Choroid plexus epithelial cell (primary cell): Measurements from ENCODE around the gene C16orf96.
A peak's percentile ranks its signal among the peaks of the same experiment; 100 is the strongest.

ENCODE experiments used
- DNase-seq: peaks from one replicate; pipeline ENCODE4 v3.0.0-alpha.2; 2010; ENCODE audit warnings: low read depth
- H3K4me3 ChIP-seq: 2 replicates; pipeline ENCODE4 v1.5.1; 2011; ENCODE audit warnings: low read depth, mild to moderate bottlenecking, control low read depth, low read length, moderate library complexity
- TF ChIP-seq, protein P1 (sequence below): conservative IDR thresholded peaks from 2 replicates; pipeline ENCODE4 v1.5.1; 2011; ENCODE audit warnings: low read depth, mild to moderate bottlenecking, control low read depth, inconsistent platforms, low read length, moderate library complexity

C16orf96 gene

DNA sequence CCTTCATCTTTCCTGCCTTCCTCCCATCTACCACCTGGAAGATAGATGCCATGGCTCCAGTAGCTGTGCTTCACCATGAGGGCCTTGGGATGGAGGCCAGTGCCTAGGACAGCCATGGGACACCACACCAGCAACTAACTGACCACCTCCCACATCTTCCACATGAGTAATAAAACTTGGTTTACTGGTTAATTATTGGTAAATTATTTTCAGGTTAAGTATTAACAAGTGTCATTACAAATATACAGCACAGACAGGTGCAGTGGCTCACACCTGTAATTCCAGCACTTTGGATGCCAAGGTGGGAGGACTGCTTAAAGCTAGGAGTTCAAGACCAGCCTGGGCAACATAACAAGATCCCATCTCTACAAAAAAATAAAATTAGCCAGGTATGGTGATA is 31.6 kb upstream of the C16orf96 start:
- no peak for DNase-seq
- H3K4me3 ChIP-seq: no peak overlapping the region
- TF ChIP-seq, protein P1, sequence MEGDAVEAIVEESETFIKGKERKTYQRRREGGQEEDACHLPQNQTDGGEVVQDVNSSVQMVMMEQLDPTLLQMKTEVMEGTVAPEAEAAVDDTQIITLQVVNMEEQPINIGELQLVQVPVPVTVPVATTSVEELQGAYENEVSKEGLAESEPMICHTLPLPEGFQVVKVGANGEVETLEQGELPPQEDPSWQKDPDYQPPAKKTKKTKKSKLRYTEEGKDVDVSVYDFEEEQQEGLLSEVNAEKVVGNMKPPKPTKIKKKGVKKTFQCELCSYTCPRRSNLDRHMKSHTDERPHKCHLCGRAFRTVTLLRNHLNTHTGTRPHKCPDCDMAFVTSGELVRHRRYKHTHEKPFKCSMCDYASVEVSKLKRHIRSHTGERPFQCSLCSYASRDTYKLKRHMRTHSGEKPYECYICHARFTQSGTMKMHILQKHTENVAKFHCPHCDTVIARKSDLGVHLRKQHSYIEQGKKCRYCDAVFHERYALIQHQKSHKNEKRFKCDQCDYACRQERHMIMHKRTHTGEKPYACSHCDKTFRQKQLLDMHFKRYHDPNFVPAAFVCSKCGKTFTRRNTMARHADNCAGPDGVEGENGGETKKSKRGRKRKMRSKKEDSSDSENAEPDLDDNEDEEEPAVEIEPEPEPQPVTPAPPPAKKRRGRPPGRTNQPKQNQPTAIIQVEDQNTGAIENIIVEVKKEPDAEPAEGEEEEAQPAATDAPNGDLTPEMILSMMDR: no peak

GRCh38 chr16:4525069-4525468 is 31.1 kb upstream of the C16orf96 start:
- DNase-seq: no peak
- no peak overlapping the region for H3K4me3 ChIP-seq
- TF ChIP-seq, protein P1: no peak

DNA sequence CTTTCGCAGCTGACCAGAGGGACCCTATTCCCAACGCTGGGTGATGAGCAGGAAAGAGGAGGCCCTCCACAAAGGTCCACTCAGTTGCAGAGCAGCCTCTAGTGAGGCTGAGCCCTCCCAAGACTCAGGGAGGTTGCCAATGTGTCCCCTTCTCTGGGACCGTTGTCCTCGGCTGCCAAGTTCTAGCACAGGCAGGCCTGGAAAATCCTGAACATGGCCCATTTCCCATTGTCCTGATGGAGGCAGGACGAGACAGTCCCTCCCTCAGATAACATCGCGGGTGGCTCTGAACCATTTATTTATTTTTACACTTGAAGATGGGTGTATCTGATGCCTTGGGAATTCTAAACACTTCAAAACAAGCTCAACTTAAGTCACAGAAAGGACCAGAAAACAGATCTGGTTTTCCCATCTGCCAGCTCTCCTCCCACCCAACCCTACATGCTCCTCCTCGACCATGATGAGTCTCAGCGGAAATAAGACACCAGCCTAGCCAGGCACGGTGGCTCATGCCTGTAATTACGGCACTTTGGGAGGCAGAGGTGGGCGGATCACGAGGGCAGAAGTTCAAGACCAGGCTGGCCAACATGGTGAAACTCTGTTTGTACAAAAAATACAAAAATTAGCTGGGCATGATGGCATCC is 30.4 kb upstream of the C16orf96 start:
- no peak for DNase-seq
- TF ChIP-seq, protein P1: no peak
- no peak overlapping the region for H3K4me3 ChIP-seq

- H3K4me3 ChIP-seq: no peak overlapping the region
- TF ChIP-seq, protein P1: no peak
- peak; percentile 62 for DNase-seq
Measured at GRCh38 chr16:4529085-4530060, 26.8 kb upstream of the C16orf96 start.

DNA sequence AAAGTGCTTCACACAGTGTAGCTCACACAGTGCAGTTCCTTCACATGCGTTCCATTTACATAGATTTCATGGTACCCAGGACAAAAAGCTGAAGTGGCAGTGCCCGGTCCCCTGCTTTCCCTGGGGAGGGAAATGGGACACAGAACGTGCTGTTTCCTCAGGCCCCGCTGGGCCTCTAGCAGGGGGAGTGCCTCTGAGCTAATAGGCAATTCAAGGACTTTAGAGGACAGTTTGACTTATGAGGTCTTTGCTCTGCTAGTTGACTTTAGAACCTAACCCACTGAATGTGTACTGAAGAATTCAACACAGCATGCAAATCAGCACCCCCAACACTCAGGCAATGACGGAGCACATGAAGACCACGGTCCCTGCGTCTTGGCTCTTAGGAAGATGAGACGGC is 24.3 kb upstream of the C16orf96 start:
- H3K4me3 ChIP-seq: no peak overlapping the region
- DNase-seq: no peak
- TF ChIP-seq, protein P1: no peak

GRCh38 chr16:4532238-4532637 is 23.9 kb upstream of the C16orf96 start:
- no peak overlapping the region for H3K4me3 ChIP-seq
- TF ChIP-seq, protein P1: no peak
- DNase-seq: no peak
